GM21717 (cell line): ENCODE data around the gene LIN37.
"Not testable (repeated sequence)": the region's sequence is repeated elsewhere in the genome, so short reads cannot be mapped to it uniquely, and the experiment has no call there.

ENCODE experiments used
- ATAC-seq: cut with Tn5 transposase; IDR thresholded peaks from one replicate; pipeline ENCODE4 v1.9.1; 2021; ENCODE audit warnings: mild to moderate bottlenecking, moderate library complexity; ENCODE audit not compliant: unreplicated experiment

The LIN37 gene

GRCh38 chr19:35719402-35720162 lies 28.8 kb upstream of the LIN37 start:
- no peak for ATAC-seq

DNA sequence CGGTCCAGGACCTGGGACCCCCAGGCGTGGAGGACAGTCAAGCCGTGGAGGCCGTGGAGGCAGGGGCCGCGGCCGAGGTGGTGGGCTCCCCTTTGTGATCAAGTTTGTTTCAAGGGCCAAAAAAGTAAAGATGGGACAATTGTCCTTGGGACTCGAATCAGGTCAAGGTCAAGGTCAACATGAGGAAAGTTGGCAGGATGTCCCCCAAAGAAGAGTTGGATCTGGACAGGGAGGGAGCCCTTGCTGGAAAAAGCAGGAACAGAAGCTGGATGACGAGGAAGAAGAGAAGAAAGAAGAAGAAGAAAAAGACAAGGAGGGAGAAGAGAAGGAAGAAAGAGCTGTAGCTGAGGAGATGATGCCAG lies 28.2 kb upstream of the LIN37 start:
- ATAC-seq, result no peak

DNA sequence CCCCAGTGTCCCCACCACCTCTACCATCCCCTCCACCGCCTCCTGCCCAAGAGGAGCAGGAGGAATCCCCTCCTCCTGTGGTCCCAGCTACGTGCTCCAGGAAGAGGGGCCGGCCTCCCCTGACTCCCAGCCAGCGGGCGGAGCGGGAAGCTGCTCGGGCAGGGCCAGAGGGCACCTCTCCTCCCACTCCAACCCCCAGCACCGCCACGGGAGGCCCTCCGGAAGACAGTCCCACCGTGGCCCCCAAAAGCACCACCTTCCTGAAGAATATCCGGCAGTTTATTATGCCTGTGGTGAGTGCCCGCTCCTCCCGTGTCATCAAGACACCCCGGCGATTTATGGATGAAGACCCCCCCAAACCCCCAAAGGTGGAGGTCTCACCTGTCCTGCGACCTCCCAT lies 27.7 kb upstream of the LIN37 start:
- ATAC-seq, result no peak

GRCh38 chr19:35721374-35721773 lies 27.0 kb upstream of the LIN37 start:
- no peak for ATAC-seq

DNA sequence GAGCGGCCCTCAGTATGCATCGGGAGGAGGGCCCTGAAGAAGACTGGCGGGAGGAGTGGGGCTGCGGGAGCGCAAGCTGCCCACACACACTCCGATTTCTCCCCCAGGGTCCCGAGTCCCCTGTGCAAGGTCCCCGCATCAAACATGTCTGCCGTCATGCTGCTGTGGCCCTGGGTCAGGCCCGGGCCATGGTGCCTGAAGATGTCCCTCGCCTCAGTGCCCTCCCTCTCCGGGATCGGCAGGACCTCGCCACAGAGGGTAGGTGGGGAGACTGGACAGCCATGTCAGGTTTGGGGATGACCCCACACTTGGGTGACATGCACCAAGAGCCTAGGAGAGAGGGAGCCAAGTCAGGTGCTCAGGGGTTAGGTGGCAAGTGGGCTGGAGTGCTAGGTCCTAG lies 25.9 kb upstream of the LIN37 start:
- ATAC-seq, result no peak

DNA sequence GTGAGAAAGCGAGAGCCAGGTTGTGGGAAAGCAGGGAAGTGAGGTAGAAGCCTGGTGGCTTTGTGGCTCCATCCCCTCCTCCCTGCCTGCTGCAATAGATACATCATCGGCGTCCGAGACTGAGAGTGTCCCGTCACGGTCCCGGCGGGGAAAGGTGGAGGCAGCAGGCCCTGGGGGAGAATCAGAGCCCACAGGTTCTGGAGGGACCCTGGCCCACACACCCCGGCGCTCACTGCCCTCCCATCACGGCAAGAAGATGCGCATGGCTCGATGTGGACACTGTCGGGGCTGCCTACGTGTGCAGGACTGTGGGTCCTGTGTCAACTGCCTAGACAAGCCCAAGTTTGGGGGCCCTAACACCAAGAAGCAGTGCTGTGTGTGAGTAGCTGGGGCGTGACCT lies 25.5 kb upstream of the LIN37 start:
- ATAC-seq, result no peak

- no peak for ATAC-seq
Measured at GRCh38 chr19:35723671-35724070, 24.7 kb upstream of the LIN37 start.

DNA sequence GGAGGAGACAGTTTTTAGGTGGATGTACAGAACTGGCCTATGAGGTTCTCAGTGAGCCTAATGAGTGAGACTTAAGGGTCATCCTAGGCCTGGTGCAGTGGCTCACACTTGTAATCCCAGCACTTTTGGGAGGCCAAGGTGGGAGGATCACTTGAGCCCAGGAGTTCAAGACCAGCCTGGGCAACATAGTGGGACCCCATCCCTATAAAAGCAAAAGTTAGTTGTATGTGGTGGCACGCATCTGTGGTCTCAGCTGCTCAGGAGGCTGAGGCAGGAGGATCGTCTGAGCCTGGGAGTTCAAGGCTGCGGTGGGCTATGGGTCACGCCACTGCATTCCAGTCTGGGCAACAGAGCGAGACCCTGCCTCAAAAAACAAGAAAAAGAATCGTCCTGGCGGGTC lies 24.2 kb upstream of the LIN37 start:
- ATAC-seq, result not testable (repeated sequence)

GRCh38 chr19:35724560-35724959 lies 23.8 kb upstream of the LIN37 start:
- ATAC-seq, result no peak

GRCh38 chr19:35725216-35725861 lies 23.0 kb upstream of the LIN37 start:
- no peak for ATAC-seq

- ATAC-seq, result no peak
Measured at GRCh38 chr19:35727053-35727955, 21.1 kb upstream of the LIN37 start.

GRCh38 chr19:35727956-35728706 lies 20.2 kb upstream of the LIN37 start:
- ATAC-seq, result no peak

GRCh38 chr19:35729021-35729420 lies 19.4 kb upstream of the LIN37 start:
- ATAC-seq, result no peak

- ATAC-seq, result no peak
Measured at GRCh38 chr19:35729763-35730162, 18.6 kb upstream of the LIN37 start.

- ATAC-seq, result no peak
Measured at GRCh38 chr19:35730326-35730725, 18.1 kb upstream of the LIN37 start.

DNA sequence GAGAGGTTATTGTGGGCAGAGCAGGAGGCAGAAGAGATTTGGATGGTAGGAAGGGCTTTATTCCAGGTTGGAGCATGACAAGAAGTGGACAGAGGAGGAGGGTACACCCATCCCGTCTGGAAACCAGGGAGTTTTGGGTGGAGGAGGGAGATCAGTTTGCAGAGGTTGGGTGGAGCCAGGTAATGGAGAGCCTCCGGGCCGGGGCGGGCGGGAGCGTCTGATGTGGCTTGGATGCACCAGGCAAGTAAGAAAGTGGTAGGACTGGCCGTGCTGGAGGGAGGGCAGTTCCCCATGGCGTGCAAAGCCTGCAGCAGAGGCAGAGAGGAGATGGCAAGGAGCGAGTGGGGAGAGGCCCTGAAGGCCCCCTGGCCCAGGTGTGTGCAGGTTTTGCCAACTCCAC lies 17.0 kb upstream of the LIN37 start:
- no peak for ATAC-seq

DNA sequence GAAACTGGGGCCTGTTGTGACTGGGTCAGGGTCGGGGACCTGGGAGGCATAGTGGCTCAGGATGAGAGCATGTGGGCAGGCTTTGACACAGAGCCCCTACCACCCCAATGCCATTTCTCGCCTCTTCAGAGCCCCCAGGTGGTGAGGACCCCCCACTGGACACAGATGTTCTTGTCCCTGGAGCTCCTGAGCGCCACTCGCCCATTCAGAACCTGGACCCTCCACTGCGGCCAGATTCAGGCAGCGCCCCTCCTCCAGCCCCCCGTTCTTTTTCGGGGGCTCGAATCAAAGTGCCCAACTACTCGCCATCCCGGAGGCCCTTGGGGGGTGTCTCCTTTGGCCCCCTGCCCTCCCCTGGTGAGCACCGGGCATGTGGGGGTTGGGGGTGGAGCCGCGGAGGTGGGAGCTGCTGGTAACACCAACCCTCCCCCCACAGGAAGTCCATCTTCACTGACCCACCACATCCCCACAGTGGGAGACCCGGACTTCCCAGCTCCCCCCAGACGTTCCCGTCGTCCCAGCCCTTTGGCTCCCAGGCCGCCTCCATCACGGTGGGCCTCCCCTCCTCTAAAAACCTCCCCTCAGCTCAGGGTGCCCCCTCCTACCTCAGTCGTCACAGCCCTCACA lies 16.5 kb upstream of the LIN37 start:
- ATAC-seq, result no peak

- ATAC-seq, result no peak
Measured at GRCh38 chr19:35732540-35733179, 15.7 kb upstream of the LIN37 start.

DNA sequence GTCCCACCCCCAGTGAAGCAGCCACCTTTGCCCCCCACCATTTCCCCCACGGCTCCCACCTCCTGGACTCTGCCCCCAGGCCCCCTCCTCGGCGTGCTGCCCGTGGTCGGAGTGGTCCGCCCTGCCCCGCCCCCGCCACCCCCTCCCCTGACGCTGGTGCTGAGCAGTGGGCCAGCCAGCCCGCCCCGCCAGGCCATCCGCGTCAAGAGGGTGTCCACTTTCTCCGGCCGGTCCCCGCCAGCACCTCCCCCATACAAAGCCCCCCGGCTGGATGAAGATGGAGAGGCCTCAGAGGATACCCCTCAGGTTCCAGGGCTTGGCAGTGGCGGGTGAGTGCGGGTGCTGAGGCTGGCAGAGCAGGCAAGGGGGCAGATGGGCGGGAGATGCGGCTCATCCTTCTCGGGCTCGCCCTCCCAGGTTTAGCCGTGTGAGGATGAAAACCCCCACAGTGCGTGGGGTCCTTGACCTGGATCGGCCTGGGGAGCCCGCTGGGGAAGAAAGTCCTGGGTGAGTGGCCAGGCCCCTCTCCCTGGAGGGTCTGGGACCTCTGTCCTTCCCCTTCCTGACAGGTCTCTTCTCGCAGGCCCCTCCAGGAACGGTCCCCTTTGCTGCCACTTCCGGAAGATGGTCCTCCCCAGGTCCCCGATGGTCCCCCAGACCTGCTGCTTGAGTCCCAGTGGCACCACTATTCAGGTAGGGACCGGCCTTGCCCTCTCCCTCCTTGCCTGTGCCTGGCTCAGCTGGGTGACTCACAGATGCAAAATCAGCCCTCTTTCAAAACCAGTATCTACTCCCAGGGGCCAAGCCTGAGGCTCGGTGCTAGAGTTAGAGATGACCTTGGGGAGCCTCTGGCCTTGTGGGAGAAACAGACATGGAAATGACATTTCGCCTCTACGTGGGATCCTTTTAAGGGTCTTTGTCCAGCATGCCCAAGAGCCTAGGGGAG lies 14.9 kb upstream of the LIN37 start:
- ATAC-seq, result no peak
